ENCODE measurements around the gene MYH6.

DNA sequence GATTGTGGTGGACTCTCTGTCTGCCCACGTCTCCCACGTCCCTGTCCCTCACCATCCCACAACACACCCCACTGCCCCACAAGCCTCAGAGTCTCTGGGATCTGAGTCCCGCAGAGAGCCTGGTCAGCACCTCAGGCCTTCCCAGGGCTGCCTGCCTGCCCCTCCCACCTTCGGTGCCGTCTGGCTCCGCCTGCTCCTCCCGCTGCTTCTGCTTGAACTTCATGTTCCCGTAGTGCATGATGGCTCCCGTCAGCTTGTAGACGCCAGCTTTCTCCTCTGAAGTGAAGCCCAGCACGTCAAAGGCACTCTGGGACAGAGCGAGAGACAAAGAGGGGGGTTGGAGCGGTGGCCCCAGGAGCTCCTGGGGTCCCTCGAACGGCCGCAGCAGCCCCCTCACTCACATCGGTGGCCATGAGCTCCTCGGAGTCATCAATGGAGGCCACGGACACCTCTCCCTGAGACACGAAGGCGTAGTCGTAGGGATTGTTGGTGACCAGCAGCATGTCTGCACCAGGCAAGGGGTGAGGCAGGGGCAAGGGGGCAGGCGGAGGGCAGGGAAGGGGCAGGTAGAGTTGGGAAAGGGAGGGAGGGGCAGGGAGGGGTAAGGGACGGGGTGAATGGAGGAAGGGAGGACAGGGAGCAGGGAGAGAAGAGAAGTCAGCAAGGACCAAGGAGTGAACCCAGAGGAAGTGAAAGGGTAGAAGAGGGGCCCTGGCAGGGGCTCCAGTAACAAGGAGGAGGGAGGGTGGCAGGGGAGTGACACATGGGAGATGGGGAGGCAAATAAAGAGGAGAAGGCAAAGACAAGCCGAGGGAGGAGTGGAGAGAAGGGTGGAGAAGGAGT is 5.6 kb downstream of the MYH6 start:
- TF ChIP-seq CTCF (IDR thresholded peaks at IDR 0.05) (no peak), POLR2A (IDR thresholded peaks at IDR 0.05) (no peak)

Measured in body of pancreas (tissue), 4 donors.